ENCODE data around the gene BMPR1A. TPM values are rescaled to one million over a fixed set of nuclear protein-coding genes. Genes with fewer than 3 reads are reported as not detected.

BMPR1A gene
- total RNA-seq, 2 donors from 2014 or later = 53.9 to 58.1 TPM

DNA sequence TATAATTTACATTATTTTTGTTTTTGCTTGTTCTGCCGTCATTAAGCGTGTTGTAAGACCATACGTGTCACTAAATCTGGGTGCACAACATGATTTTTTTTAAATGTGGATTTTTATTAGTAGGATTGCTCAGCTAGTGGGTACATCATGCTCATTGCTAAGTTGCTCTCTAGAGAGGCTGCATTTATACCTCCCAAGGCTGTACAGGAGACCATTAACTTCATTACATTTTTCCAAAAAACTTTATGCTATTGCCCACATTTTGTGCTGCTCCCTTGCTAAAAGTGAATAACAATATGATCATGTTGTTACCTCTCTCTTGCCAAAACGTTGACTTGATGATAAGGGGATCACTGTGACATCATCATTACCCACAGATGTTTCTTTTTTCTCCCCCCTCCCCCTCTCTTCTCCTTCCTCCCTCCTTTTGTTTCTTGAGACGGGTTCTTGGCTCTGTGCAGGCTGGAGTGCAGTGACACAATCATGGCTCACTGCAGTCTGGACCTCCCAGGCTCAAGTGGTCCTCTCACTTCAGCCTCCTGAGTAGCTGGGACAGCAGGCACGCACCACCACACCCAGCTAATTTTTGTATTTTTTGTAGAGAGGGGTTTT lies 65.1 kb downstream of the BMPR1A start:
- no peak for DNase-seq (ENCODE audit: low spot score)
- Histone ChIP-seq H3K36me3 (no peaks in the 10 kb centered on the region), H3K9me3 (no peaks in the 10 kb centered on the region), H3K4me1 (replicated peaks) (peaks cover 3% of the 10 kb centered on the region), H3K27me3 (replicated peaks; ENCODE audit: insufficient read depth) (no peaks in the 10 kb centered on the region), H3K27ac (no peak overlapping the region), H3K4me3 (no peak overlapping the region)
- 64% methylated on average over 6 of the region's 6 CpGs for WGBS
- TF ChIP-seq POLR2AphosphoS5 (IDR thresholded peaks at IDR 0.05) (no peak), POLR2A (IDR thresholded peaks at IDR 0.05) (no peak)
- TF ChIP-seq, protein P1, sequence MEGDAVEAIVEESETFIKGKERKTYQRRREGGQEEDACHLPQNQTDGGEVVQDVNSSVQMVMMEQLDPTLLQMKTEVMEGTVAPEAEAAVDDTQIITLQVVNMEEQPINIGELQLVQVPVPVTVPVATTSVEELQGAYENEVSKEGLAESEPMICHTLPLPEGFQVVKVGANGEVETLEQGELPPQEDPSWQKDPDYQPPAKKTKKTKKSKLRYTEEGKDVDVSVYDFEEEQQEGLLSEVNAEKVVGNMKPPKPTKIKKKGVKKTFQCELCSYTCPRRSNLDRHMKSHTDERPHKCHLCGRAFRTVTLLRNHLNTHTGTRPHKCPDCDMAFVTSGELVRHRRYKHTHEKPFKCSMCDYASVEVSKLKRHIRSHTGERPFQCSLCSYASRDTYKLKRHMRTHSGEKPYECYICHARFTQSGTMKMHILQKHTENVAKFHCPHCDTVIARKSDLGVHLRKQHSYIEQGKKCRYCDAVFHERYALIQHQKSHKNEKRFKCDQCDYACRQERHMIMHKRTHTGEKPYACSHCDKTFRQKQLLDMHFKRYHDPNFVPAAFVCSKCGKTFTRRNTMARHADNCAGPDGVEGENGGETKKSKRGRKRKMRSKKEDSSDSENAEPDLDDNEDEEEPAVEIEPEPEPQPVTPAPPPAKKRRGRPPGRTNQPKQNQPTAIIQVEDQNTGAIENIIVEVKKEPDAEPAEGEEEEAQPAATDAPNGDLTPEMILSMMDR (IDR thresholded peaks at IDR 0.05) = no peak
- intact Hi-C loops (cut with DNase I) = no loop called here

DNA sequence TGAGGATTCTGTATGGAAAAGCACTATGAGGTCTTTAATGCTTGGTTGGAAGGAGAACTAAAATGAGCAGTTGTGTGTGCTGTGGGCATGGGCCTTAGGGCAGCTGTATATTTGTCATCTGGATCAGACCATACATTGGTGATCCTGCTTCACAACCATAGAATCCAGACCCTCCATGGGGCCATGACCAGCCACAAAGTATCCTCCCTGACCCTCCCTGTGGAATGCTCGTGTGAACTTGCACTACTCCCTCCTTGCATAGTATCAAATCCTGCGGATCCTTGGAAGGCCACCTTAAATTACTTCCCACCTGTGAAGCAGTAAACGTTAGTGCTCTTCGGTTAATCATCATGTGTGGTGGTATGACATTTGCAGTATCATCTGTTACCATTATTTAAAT lies 67.1 kb downstream of the BMPR1A start:
- DNase-seq (ENCODE audit: low spot score) = no peak
- no peak overlapping the region for H3K27ac ChIP-seq
- peaks cover 3% of the 10 kb centered on the region for H3K4me1 ChIP-seq (replicated peaks)

DNA sequence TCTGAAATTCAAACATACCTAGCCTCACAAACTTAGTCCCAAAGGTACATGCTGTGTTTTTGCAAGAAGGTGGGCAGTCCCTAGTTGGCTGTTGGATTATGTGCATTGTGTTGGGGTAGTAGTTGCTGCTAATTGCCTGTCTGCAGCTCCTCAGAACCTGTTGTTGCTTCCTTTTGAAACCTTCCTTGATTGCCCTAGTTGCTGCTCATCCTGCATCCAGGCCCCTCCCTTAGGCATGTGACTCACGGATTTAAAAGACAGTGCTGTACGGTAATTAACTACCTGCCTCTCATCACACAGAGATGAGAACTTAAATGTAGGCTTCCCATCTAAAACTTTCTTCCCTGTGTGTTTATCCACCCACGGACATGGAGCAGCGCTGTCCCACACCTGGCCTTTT lies 67.7 kb downstream of the BMPR1A start:
- DNase-seq (ENCODE audit: low spot score) = no peak
- intact Hi-C loops (cut with DNase I) = no loop called here
- no peaks in the 10 kb centered on the region for H3K36me3 ChIP-seq
- H3K4me1 ChIP-seq (replicated peaks) = peaks cover 3% of the 10 kb centered on the region
- no peaks in the 10 kb centered on the region for H3K9me3 ChIP-seq
- no peak overlapping the region for H3K27ac ChIP-seq
- H3K27me3 ChIP-seq (replicated peaks; ENCODE audit: insufficient read depth) = no peaks in the 10 kb centered on the region
- 65% methylated on average over 4 of the region's 4 CpGs for WGBS
- no peak overlapping the region for H3K4me3 ChIP-seq
- TF ChIP-seq POLR2AphosphoS5 (IDR thresholded peaks at IDR 0.05) (no peak), POLR2A (IDR thresholded peaks at IDR 0.05) (no peak)
- TF ChIP-seq, protein P1 (IDR thresholded peaks at IDR 0.05) = no peak

More for the DNA sequence above, 67.1 kb downstream of the BMPR1A start:
- 64% methylated on average over 4 of the region's 4 CpGs for WGBS
- no peaks in the 10 kb centered on the region for H3K36me3 ChIP-seq
- intact Hi-C loops (cut with DNase I) = no loop called here
- no peaks in the 10 kb centered on the region for H3K9me3 ChIP-seq
- TF ChIP-seq, protein P1 (IDR thresholded peaks at IDR 0.05) = no peak
- TF ChIP-seq POLR2AphosphoS5 (IDR thresholded peaks at IDR 0.05) (no peak), POLR2A (IDR thresholded peaks at IDR 0.05) (no peak)
- H3K27me3 ChIP-seq (replicated peaks; ENCODE audit: insufficient read depth) = no peaks in the 10 kb centered on the region
- no peak overlapping the region for H3K4me3 ChIP-seq

DNA sequence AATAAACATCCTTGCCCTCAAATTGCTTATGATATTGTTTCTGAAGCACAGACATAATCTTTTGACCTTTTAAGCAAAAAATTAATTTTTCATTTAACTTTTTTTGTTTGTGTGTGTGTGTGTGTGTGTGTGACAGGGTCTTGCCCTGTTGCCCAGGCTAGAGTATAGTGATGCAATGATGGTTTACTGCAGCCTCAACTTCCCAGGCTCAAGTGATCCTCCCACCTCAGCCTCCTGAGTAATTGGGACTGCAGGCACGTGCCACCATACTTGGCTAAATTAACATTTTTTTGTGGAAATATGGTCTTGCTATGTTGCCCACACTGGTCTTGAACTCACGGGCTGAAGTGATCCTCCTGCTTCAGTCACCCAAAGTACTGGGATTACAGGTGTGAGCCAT lies 68.9 kb downstream of the BMPR1A start:
- Histone ChIP-seq H3K9me3 (no peaks in the 10 kb centered on the region), H3K27ac (no peak overlapping the region), H3K4me1 (replicated peaks) (peaks cover 4% of the 10 kb centered on the region), H3K4me3 (no peak overlapping the region), H3K36me3 (no peaks in the 10 kb centered on the region), H3K27me3 (replicated peaks; ENCODE audit: insufficient read depth) (no peaks in the 10 kb centered on the region)
- intact Hi-C loops (cut with DNase I) = no loop called here
- TF ChIP-seq, protein P1 (IDR thresholded peaks at IDR 0.05) = no peak
- 84% methylated on average over 2 of the region's 2 CpGs for WGBS
- DNase-seq (ENCODE audit: low spot score) = no peak

DNA sequence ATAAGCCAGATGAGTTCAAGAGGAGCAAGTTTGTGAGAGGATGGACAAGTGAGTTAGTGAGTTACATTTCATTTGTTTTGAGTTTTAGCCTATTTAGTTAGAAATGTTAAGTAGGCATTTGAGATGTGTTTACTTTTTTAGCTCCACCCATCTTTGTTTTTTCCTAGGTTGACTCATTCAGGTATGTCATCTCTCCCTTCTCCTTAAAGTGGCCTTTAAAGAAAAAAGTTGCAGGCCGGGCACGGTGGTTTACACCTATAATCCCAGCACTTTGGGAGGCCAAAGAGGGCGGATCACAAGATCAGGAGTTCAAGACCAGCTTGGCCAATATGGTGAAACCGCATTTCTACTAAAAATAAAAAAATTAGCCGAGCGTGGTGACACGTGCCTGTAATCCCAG lies 71.2 kb downstream of the BMPR1A start:
- H3K4me1 ChIP-seq (replicated peaks) = peaks cover 7% of the 10 kb centered on the region
- H3K9me3 ChIP-seq = no peaks in the 10 kb centered on the region
- 91% methylated on average over 7 of the region's 7 CpGs for WGBS
- DNase-seq (ENCODE audit: low spot score) = no peak
- H3K27ac ChIP-seq = no peak overlapping the region
- intact Hi-C loops (cut with DNase I) = no loop called here
- TF ChIP-seq, protein P1 (IDR thresholded peaks at IDR 0.05) = no peak
- TF ChIP-seq POLR2A (IDR thresholded peaks at IDR 0.05) (no peak), POLR2AphosphoS5 (IDR thresholded peaks at IDR 0.05) (no peak)
- no peaks in the 10 kb centered on the region for H3K27me3 ChIP-seq (replicated peaks; ENCODE audit: insufficient read depth)
- H3K36me3 ChIP-seq = no peaks in the 10 kb centered on the region
- no peak overlapping the region for H3K4me3 ChIP-seq
